HEK293 (cell line): ENCODE results near the gene PNPLA6.

Source experiments
- CTCF ChIA-PET: fragments of 350-600 bp; formaldehyde crosslinking; extraction: SDS; loops from one replicate; lab custom pipeline; 2021; ENCODE audit warnings: antibody characterized with exemption; lab: Yijun Ruan, JAX
- POLR2A ChIA-PET: fragments of 300-600 bp; formaldehyde crosslinking; extraction: SDS; loops from one replicate; lab custom pipeline; 2020; ENCODE audit warnings: antibody characterized with exemption, inconsistent platforms; lab: Yijun Ruan, JAX
- H3K27ac ChIP-seq: fragments of 200-500 bp; sonication (Bioruptor generic); 2 replicates; pipeline ENCODE4 v1.5.1; 2014; ENCODE audit warnings: low read depth, low read length, control low read depth, inconsistent platforms; ENCODE audit errors: extremely low read depth
- H3K36me3 ChIP-seq, 2 experiments: fragments of 200-500 bp in 1 of 2; sonication (Bioruptor generic) in 1 of 2; 1 replicate in 1 of 2; 2 replicates in 1 of 2; pipeline ENCODE4 v1.5.1; 2014 to 2017; ENCODE audit warnings: inconsistent platforms in 2 of 2, low read length in 2 of 2; ENCODE audit not compliant: control insufficient read depth in 2 of 2, insufficient read depth in 1 of 2
- H3K4me1 ChIP-seq: fragments of 200-500 bp; sonication (Bioruptor generic); 2 replicates; pipeline ENCODE4 v1.5.1; 2014; ENCODE audit warnings: mild to moderate bottlenecking, low read length, inconsistent platforms; ENCODE audit not compliant: control insufficient read depth, insufficient read depth
- H3K4me3 ChIP-seq: 2 replicates; pipeline ENCODE4 v1.5.1; 2011; ENCODE audit warnings: low read depth, mild to moderate bottlenecking, control low read depth, low read length, moderate library complexity
- H3K9me3 ChIP-seq: fragments of 200-500 bp; sonication (Bioruptor generic); 2 replicates; pipeline ENCODE4 v1.5.1; 2014; ENCODE audit warnings: low read depth, low read length, inconsistent platforms; ENCODE audit not compliant: control insufficient read depth, insufficient read depth
- FEZF1 ChIP-seq: fragments of 450-650 bp; formaldehyde crosslinking; IDR thresholded peaks from 2 replicates; pipeline ENCODE4 v1.5.1; 2016; ENCODE audit warnings: missing biosample characterization, missing genetic modification characterization
- KLF17 ChIP-seq: fragments of 450-650 bp; formaldehyde crosslinking; IDR thresholded peaks from 2 replicates; pipeline ENCODE4 v1.5.1; 2016; ENCODE audit warnings: missing biosample characterization, missing genetic modification characterization
- KLF8 ChIP-seq: fragments of 450-650 bp; formaldehyde crosslinking; IDR thresholded peaks from 2 replicates; pipeline ENCODE4 v1.5.1; 2016; ENCODE audit warnings: missing biosample characterization, missing genetic modification characterization
- PATZ1 ChIP-seq: fragments of 450-650 bp; formaldehyde crosslinking; IDR thresholded peaks from 2 replicates; pipeline ENCODE4 v1.5.1; 2016; ENCODE audit warnings: missing biosample characterization, missing genetic modification characterization
- SCRT2 ChIP-seq: fragments of 450-650 bp; formaldehyde crosslinking; IDR thresholded peaks from 2 replicates; pipeline ENCODE4 v1.5.1; 2016; ENCODE audit warnings: missing biosample characterization, missing genetic modification characterization
- SP2 ChIP-seq: fragments of 450-650 bp; formaldehyde crosslinking; IDR thresholded peaks from 2 replicates; pipeline ENCODE4 v1.5.1; 2016; ENCODE audit warnings: missing biosample characterization, missing genetic modification characterization
- SP3 ChIP-seq: fragments of 450-650 bp; formaldehyde crosslinking; IDR thresholded peaks from 2 replicates; pipeline ENCODE4 v1.5.1; 2016; ENCODE audit warnings: missing biosample characterization, missing genetic modification characterization
- WT1 ChIP-seq: fragments of 450-650 bp; formaldehyde crosslinking; IDR thresholded peaks from 2 replicates; pipeline ENCODE4 v1.5.1; 2016; ENCODE audit warnings: missing biosample characterization, missing genetic modification characterization
- ZBTB17 ChIP-seq: fragments of 450-650 bp; formaldehyde crosslinking; IDR thresholded peaks from 2 replicates; pipeline ENCODE4 v1.5.1; 2016; ENCODE audit warnings: missing biosample characterization, missing genetic modification characterization
- ZBTB7A ChIP-seq: fragments of 450-650 bp; formaldehyde crosslinking; IDR thresholded peaks from 2 replicates; pipeline ENCODE4 v1.5.1; 2016; ENCODE audit warnings: low read depth, missing biosample characterization, missing genetic modification characterization
- ZBTB8A ChIP-seq: fragments of 450-650 bp; formaldehyde crosslinking; IDR thresholded peaks from 2 replicates; pipeline ENCODE4 v1.5.1; 2016; ENCODE audit warnings: missing biosample characterization, missing genetic modification characterization
- ZFP69B ChIP-seq: fragments of 450-650 bp; formaldehyde crosslinking; IDR thresholded peaks from 2 replicates; pipeline ENCODE4 v1.5.1; 2016; ENCODE audit warnings: missing biosample characterization, missing genetic modification characterization
- ZNF148 ChIP-seq: fragments of 450-650 bp; formaldehyde crosslinking; IDR thresholded peaks from 2 replicates; pipeline ENCODE4 v1.5.0; 2017; ENCODE audit warnings: missing biosample characterization, missing genetic modification characterization, borderline replicate concordance
- ZNF16 ChIP-seq: fragments of 450-650 bp; formaldehyde crosslinking; IDR thresholded peaks from 2 replicates; pipeline ENCODE4 v1.5.1; 2016; ENCODE audit warnings: low read depth, missing biosample characterization, missing genetic modification characterization
- ZNF239 ChIP-seq: fragments of 450-650 bp; formaldehyde crosslinking; IDR thresholded peaks from 2 replicates; pipeline ENCODE4 v1.5.1; 2016; ENCODE audit warnings: missing biosample characterization, missing genetic modification characterization
- ZNF266 ChIP-seq: fragments of 450-650 bp; formaldehyde crosslinking; IDR thresholded peaks from 2 replicates; pipeline ENCODE4 v1.5.1; 2016; ENCODE audit warnings: missing biosample characterization, missing genetic modification characterization, low read depth
- ZNF341 ChIP-seq: fragments of 450-650 bp; formaldehyde crosslinking; IDR thresholded peaks from 2 replicates; pipeline ENCODE4; 2016; ENCODE audit warnings: low read depth, missing biosample characterization, missing genetic modification characterization
- ZNF366 ChIP-seq: fragments of 450-650 bp; formaldehyde crosslinking; conservative IDR thresholded peaks from 2 replicates; pipeline ENCODE4 v1.5.1; 2016; ENCODE audit warnings: missing biosample characterization, missing genetic modification characterization
- ZNF48 ChIP-seq: fragments of 450-650 bp; formaldehyde crosslinking; IDR thresholded peaks from 2 replicates; pipeline ENCODE4 v1.5.1; 2016; ENCODE audit warnings: missing biosample characterization, missing genetic modification characterization
- ZNF548 ChIP-seq: fragments of 450-650 bp; formaldehyde crosslinking; IDR thresholded peaks from 2 replicates; pipeline ENCODE4 v1.5.1; 2016; ENCODE audit warnings: missing biosample characterization, missing genetic modification characterization
- ZNF558 ChIP-seq: fragments of 450-650 bp; formaldehyde crosslinking; IDR thresholded peaks from 2 replicates; pipeline ENCODE4 v1.5.1; 2016; ENCODE audit warnings: missing biosample characterization, missing genetic modification characterization
- ZNF560 ChIP-seq: fragments of 450-650 bp; formaldehyde crosslinking; IDR thresholded peaks from 2 replicates; pipeline ENCODE4 v1.5.1; 2017; ENCODE audit warnings: missing biosample characterization, missing genetic modification characterization, borderline replicate concordance
- ZNF580 ChIP-seq: fragments of 450-650 bp; formaldehyde crosslinking; IDR thresholded peaks from 2 replicates; pipeline ENCODE4 v1.5.1; 2016; ENCODE audit warnings: missing biosample characterization, missing genetic modification characterization
- ZNF610 ChIP-seq: fragments of 450-650 bp; formaldehyde crosslinking; IDR thresholded peaks from 2 replicates; pipeline ENCODE4 v1.5.1; 2016; ENCODE audit warnings: missing biosample characterization, missing genetic modification characterization, borderline replicate concordance
- ZNF645 ChIP-seq: fragments of 450-650 bp; formaldehyde crosslinking; IDR thresholded peaks from 2 replicates; pipeline ENCODE4; 2016; ENCODE audit warnings: missing biosample characterization, missing genetic modification characterization
- ZNF654 ChIP-seq: fragments of 450-650 bp; formaldehyde crosslinking; IDR thresholded peaks from 2 replicates; pipeline ENCODE4 v1.5.1; 2016; ENCODE audit warnings: low read depth, missing biosample characterization, missing genetic modification characterization
- ZNF768 ChIP-seq: fragments of 450-650 bp; formaldehyde crosslinking; IDR thresholded peaks from 2 replicates; pipeline ENCODE4 v1.5.1; 2018; ENCODE audit warnings: missing biosample characterization, mild to moderate bottlenecking, missing genetic modification characterization

The PNPLA6 gene

GRCh38 chr19:7603919-7604318, 68.4 kb downstream of the PNPLA6 start (continued):
- no peak for TF ChIP-seq ZNF768 (tag by site-specific recombination)

GRCh38 chr19:7605490-7606222, 70.1 kb downstream of the PNPLA6 start:
- no peaks in the 10 kb centered on the region for H3K9me3 ChIP-seq
- no peak overlapping the region for H3K4me3 ChIP-seq
- no peaks in the 10 kb centered on the region; the same call in 1 of the 2 replicates for H3K4me1 ChIP-seq
- H3K27ac ChIP-seq = no peak overlapping the region
- POLR2A ChIA-PET = interaction anchor here (0.5 to 1.4 kb wide), 8 partner anchors 10 to 536 kb away, joined by 3 to 9 read pairs (median 4); partner anchors contain the start of genes CAMSAP3, PET100, XAB2 and ZNF557
- TF ChIP-seq KLF17 (tag by site-specific recombination) (no peak), SCRT2 (tag by site-specific recombination) (no peak), PATZ1 (tag by site-specific recombination) (no peak), FEZF1 (tag by site-specific recombination) (no peak), ZNF366 (0 out of 2 replicates have a peak, but pooled peaks have one; percentile 29), SP2 (tag by site-specific recombination) (peak; percentile 70), ZNF341 (tag by site-specific recombination) (peak; percentile 77), ZBTB17 (tag by site-specific recombination) (peak; percentile 56), SP3 (peak; percentile 85), ZNF654 (tag by site-specific recombination) (no peak), KLF8 (tag by site-specific recombination) (0 out of 2 replicates have a peak, but pooled peaks have one; percentile 18)
- CTCF ChIA-PET = interaction anchor here (1.2 to 1.3 kb wide), 3 partner anchors 9 to 75 kb away, joined by 5 to 9 read pairs (median 6); partner anchors contain the start of gene TRAPPC5
- peaks cover 8 to 27% of the 10 kb centered on the region in 2 experiments; a peak in 2 of 3 replicates for H3K36me3 ChIP-seq

GRCh38 chr19:7606289-7606688, 70.8 kb downstream of the PNPLA6 start:
- no peak overlapping the region for H3K4me3 ChIP-seq
- H3K9me3 ChIP-seq = no peaks in the 10 kb centered on the region
- no peaks in the 10 kb centered on the region; the same call in 1 of the 2 replicates for H3K4me1 ChIP-seq
- no peak overlapping the region for H3K27ac ChIP-seq
- ChIA-PET CTCF (interaction anchor here (1.2 to 1.3 kb wide), 3 partner anchors 10 to 74 kb away, joined by 5 to 9 read pairs (median 6); partner anchors contain the start of gene TRAPPC5), POLR2A (interaction anchor here (1.0 to 1.4 kb wide), 3 partner anchors 11 to 23 kb away, joined by 4 to 9 read pairs (median 7); partner anchors contain the start of genes CAMSAP3, PET100 and XAB2)
- H3K36me3 ChIP-seq = peaks cover 8 to 33% of the 10 kb centered on the region in 2 experiments; a peak in 2 of 3 replicates
- TF ChIP-seq ZNF48 (tag by site-specific recombination) = no peak
- no peak for TF ChIP-seq WT1
- TF ChIP-seq ZNF580 (tag by site-specific recombination) = no peak
- TF ChIP-seq ZNF645 = no peak
- TF ChIP-seq ZNF266 (tag by site-specific recombination) = no peak
- no peak for TF ChIP-seq ZNF16 (tag by site-specific recombination)
- no peak for TF ChIP-seq ZBTB8A
- TF ChIP-seq ZNF239 = no peak
- no peak for TF ChIP-seq ZNF148 (tag by site-specific recombination)
- TF ChIP-seq ZNF610 (tag by site-specific recombination) = no peak
- TF ChIP-seq ZNF560 (tag by site-specific recombination) = no peak
- no peak for TF ChIP-seq ZNF548 (tag by site-specific recombination)
- TF ChIP-seq ZBTB7A (tag by site-specific recombination) = no peak
- no peak for TF ChIP-seq ZNF558 (tag by site-specific recombination)
- no peak for TF ChIP-seq ZFP69B (tag by site-specific recombination)
